Fibroblast of gingiva (primary cell): ENCODE measurements around the gene CCR7.

ENCODE experiments used
- DNase-seq: peaks from one replicate; pipeline ENCODE4 v3.0.0-alpha.2; 2011; ENCODE audit warnings: low read depth

The CCR7 gene

DNA sequence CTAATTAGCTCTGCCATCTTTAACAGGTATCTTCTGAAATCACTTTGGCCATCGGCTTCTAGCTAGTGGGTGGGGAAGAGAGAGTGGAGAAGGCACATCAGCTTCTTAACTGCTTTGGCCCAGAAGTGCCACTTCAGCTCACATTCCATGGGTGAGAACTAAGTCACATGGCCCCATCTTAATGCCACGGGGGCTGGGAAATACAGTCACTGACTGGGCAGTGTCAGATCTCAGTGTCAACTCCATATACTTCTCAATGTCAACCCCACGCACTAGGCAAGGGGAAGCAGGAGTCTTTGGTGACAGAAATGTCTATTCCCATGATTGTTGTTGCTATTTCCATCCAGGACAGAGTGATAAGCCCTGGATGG, 29.4 kb downstream of the CCR7 start:
- no peak for DNase-seq

- DNase-seq, result no peak
These were observed 29.8 kb downstream of the CCR7 start for GRCh38 chr17:40535438-40535837.

DNA sequence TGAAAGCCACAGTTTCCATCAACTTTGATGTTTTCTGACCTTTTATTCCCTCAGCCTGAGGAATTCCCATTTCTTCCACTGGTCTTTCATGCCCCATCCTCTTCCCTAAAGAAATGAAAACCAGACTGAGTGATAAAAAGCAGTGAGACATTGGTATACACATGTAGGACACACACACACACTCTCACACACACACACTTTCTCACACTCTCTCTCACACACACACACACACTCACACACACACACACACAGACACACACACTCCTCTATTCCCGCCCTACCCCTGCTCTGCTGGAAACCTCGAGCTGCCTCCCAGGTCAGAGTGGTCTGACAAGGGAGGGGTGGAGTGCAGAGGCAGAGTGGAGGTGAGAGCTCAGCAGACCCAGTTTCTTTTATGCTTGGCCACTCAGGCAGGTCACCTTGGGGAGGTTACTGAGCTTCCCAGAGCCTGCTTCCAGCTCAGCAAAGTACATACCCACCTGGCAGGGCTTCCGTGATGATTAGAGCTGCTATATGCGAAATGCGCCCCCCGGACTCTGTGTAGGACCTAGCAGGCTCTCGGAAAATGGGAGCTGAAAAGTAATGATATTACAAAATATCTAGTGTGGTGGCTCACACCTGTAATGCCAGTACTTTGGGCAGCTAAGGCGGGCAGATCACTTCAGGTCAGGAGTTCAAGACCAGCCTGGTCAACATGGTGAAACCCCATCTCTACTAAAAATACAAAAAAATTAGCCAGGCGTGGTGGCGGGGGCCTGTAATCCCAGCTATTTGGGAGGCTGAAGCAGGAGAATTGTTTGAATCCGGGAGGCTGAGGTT, 30.7 kb downstream of the CCR7 start:
- DNase-seq, result peak; percentile 45

DNA sequence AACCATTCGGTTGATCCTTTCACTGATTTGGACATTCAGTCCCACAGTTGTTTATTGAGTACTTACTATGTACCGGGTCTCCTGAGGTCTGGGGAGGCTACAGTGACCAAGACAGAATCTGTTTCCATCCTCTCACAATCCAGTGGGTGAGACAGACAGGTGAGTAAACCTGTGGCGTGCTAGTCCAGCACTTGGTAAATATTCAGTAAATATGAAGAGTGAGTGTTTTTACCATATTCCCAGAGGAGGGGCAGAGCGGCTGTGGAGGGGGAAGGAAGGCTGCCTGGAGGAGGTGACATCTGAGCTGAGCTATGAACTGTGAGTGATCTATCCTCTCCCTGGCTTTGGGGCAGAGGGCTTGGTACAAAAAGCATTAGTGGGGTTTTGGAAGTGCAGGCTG, 31.4 kb downstream of the CCR7 start:
- no peak for DNase-seq

DNA sequence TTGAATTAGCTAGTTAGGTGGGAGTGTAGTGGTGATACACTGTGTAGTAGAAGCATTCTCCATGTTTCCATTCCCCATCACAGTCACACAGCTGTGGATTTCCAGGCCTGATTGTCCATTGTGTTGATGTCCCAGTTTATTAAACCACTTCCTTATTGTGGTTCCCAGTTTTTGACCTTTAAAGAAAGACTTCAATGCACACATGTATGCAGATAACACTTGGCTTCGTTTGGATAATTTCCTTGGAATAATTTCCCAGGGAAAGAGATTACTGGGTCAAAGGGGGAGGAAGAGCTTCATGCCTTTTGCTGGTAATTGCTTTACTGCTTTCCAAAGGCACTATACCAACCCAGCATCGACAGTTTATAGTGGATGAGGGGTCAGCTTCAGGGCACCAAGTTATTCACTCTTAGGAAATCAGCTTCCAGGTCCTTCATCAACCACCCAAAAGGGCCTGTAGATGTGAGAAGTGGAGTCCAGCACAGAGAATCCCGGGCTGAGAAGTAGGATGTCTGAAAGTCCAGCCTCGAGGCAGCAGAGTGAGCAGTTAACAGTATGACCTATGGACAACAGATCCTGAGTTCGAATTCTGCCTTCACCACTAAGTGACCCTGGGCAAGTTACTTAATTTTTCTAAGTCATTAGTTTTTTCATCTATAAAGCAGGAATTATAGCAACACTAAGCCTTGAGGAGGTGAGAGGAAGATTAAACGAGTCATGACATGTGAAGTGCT, 32.6 kb downstream of the CCR7 start:
- peak; percentile 49 for DNase-seq

DNA sequence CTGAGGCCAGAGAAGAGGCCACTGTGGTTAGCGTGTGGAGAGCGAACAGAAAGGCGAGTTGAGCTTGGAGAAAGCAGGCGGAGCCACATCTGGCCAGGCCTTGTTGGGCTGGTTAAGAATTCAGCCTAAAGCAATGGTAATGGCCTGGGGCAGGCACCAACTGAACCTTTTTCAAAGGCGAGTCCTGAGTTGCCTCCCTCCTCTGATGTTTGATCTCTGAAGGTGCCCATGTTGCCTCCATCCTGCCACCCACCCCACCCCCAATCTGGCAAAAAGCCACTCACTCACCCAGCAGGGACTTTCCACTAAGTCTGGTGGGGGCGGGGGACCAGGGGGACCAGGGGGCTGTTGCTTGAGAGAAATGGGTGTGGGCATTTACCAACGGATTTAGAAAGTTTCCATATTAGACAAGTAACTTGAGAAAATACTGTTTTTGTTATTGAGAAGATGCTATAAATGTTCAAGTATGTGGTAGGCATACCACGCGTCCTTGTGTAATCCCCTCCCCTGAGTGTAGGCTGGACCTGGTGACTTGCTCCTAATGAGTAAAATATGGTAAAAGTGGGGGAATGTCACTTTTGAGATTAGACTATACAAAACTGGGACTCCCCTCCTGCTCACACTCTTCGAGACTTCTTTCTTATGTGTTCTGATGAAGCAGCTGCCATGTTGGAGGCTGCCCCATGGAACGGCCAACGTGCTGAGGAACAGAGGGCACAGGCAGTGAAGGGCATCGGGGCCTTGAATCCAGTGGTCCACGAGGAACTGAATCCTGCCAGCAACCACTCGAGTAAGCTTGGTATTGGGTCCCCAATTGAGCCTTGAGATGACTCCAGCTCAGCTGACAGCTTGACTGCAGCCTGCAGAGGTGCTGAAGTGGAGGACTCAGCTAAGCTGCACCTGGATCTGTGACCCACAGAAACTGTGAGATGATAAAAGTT, 34.0 kb downstream of the CCR7 start:
- peak; percentile 84 for DNase-seq

DNA sequence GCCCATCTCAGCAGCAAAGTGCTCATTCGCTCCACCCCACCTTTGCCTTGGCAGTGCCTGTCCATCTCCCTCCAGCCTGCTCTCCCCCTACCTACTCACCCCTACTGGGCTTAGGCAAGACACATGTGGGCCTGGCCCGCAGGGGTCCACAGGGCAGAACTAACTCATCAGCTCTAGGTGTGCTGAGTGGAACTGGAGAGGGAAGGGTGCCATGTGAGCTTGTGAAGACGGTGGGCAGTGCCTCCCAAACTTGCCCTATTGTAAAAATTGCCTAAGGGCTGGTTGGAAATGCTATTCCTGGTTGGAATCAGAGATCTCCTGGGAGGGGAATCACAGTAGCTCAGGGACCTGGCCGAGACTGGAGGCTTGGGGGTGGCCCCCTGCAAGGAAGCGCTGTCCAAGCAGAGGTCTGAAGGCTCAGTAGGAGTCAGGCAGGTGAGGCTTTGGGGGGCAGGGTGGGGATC, 34.7 kb downstream of the CCR7 start:
- no peak for DNase-seq

DNA sequence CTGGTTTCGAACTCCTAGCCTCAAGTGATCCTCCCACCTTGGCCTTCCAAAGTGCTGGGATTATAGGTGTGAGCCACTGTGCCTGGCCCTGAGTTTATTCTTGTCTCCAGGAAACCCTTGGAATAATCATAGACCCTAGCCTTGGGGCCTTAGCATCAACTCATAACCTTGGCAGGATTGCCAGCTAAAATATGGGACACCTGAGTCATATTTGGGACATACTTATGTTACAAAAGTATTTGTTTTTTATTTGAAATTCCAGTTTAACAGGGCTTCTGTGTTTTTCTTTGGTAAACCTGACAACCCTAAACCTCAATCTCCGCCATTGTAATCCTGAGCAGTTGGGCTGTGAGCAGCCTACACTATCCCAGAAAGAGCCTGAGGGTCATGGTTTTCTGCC, 35.3 kb downstream of the CCR7 start:
- DNase-seq, result no peak

GRCh38 chr17:40528692-40529417, 36.4 kb downstream of the CCR7 start:
- DNase-seq, result no peak

DNA sequence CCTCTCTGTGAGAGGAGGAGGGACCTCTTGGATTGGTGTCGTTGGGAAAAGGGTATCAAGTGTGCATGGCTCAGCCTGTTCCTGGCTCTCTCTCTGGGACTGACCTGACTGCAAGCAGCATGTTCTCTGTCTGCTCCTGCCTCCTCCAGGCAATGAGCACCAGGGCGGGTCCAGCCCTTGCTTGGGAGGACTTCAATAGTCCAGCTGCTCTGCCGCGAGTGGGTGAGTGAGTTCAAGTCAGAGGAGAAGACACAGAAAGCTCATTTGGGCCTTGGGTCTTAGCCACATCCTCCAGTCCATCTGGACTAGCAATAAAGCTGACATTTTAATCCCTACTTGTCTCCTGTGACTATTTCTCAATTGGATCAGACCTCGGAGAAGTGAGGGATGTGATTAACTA, 38.6 kb downstream of the CCR7 start:
- DNase-seq, result peak; percentile 50

GRCh38 chr17:40525294-40525693, 40.0 kb downstream of the CCR7 start:
- DNase-seq, result no peak

- DNase-seq, result no peak
These were observed 40.9 kb downstream of the CCR7 start for GRCh38 chr17:40524243-40524965.

GRCh38 chr17:40522961-40523310, 42.3 kb downstream of the CCR7 start:
- no peak for DNase-seq

DNA sequence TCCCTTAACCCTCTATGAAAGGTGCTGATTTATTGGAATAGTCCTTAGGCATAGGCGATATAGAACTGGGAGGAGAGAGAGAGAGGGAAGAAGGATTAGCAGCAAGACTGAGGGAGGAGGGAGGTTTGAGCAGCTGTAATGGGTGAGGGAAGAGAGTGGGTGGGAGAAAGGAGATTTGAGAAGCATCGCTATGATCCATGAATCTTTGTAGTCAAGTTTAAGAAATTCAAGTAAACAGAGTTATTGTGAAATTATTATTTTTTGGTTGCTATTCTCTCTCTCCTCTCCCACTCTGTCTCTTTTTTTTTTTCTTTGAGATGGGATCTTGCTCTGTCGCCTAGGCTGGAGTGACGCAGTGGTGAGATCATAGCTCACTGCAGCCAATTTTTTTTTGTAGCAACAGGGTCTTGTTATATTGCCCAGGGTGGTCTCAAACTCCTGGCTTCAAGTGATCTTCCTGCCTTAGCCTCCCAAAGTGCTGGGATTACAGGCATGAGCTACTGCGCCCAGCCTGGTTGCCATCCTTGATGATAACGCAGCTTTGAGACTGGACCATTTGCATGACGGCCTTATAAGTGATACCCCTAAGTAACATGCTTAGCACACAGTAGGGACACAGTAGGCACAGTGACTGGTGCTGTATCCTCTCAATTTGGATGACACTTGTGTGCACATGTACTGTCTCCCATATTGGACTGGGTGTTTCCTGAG, 42.9 kb downstream of the CCR7 start:
- peak; percentile 81 for DNase-seq

DNA sequence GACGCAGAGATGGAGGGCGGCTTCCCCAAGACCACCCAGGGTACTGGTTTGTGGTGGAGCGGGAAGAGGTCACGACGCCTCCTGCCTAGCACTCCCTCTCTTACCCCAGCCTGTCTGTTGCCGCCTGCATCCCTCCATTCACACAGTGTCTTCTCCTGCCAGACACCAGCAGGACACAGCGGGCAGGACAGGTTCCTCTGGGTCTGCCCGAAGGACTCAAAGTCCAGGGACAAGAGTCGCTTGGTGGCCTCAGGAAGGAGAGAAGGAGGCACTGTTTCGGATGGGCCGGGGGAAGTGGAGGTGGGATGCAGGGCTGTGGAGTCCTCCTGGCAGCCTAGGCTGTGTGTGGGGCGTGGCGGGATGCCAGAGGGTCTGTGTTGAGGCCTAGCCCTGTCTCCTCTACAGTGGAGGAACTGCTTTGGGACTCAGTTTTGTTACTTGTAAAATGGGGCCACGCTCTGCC, 44.2 kb downstream of the CCR7 start:
- no peak for DNase-seq

GRCh38 chr17:40519089-40519775, 46.0 kb downstream of the CCR7 start:
- DNase-seq, result no peak

- DNase-seq, result no peak
These were observed 46.7 kb downstream of the CCR7 start for GRCh38 chr17:40518401-40519088.

- DNase-seq, result no peak
These were observed 47.3 kb downstream of the CCR7 start for GRCh38 chr17:40517981-40518380.

GRCh38 chr17:40517286-40517662, 48.0 kb downstream of the CCR7 start:
- DNase-seq, result no peak
